Right lobe of liver (tissue), 6 donors: Measurements from ENCODE around the gene LPIN1. TPM values are rescaled to one million over a fixed set of nuclear protein-coding genes. Genes with fewer than 3 reads are reported as not detected.
"Not testable (repeated sequence)": the region's sequence is repeated elsewhere in the genome, so short reads cannot be mapped to it uniquely, and the experiment has no call there.

Experiments used
- ATAC-seq, 4 donors: fragments of 200-7000 bp; cut with Tn5 transposase; one replicate each; pipeline ENCODE4 v1.9.1; 2020; ENCODE audit warnings: mild to moderate bottlenecking in 4 of 4, moderate library complexity in 4 of 4
- DNase-seq, 3 donors: peaks; one replicate each; pipeline ENCODE4 v3.0.0-alpha.2; 2020
- H3K27ac ChIP-seq, 3 donors: fragments of 200-600 bp; one replicate each; pipeline ENCODE4 v1.8.0; 2022
- H3K27me3 ChIP-seq, 2 donors: fragments of 200-600 bp; one replicate each; pipeline ENCODE4 v1.8.0; 2022
- H3K36me3 ChIP-seq, 4 donors: fragments of 200-600 bp; sonication (generic) in 1 of 4; one replicate each; pipeline versions ENCODE4 v1.5.1 to v1.8.0; 2017 to 2022; ENCODE audit warnings: control low read depth in 1 of 4
- H3K4me1 ChIP-seq, 4 donors: fragments of 200-600 bp; sonication (generic) in 1 of 4; one replicate each; pipeline versions ENCODE4 v1.5.1 to v1.8.0; 2017 to 2022; ENCODE audit warnings: control low read depth in 1 of 4
- H3K4me3 ChIP-seq, 3 donors: fragments of 200-600 bp; one replicate each; pipeline ENCODE4 v1.8.0; 2022
- H3K9me3 ChIP-seq, 4 donors: fragments of 200-600 bp; sonication (generic) in 1 of 4; one replicate each; pipeline versions ENCODE4 v1.5.1 to v1.8.0; 2017 to 2022; ENCODE audit warnings: control low read depth in 1 of 4
- POLR2A ChIP-seq: fragments of 450-650 bp; IDR thresholded peaks from one replicate; pipeline ENCODE4 v1.6.1; 2017; ENCODE audit warnings: antibody characterized with exemption, mild to moderate bottlenecking
- WGBS: methylation state at CpG from one replicate; pipeline ENCODE4 v1.1.6; 2018; ENCODE audit warnings: low coverage, low lambda C conversion rate; ENCODE audit not compliant: insufficient coverage; ENCODE audit errors: missing lambda C conversion rate; 5-methylcytosine and 5-hydroxymethylcytosine counted together
- intact Hi-C, 2 donors: fragments of 100-400 bp; cut with DNase I; formaldehyde crosslinking; loops; one replicate each; pipeline versions ENCODE4 v1.11.2 to v1.14.1; 2022
- total RNA-seq, 6 experiments: library from RNA; depleted of rRNA in 2 of 6; stranded (reverse); fragments of >200 nt in 2 of 6; fragmentation: NEBNext Ultra II Directional in 3 of 6; extraction: Animal tissue kit (Norgen Biotek cat#: 25700) in 3 of 6; gene quantifications; one replicate each; pipeline versions ENCODE4 v1.1.0 to v1.2.4, GENCODE V29; 2016 to 2023
- TF ChIP-seq, protein P1 (sequence below), 4 donors: fragments of 200-600 bp in 3 of 4; fragments of 450-650 bp in 1 of 4; IDR thresholded peaks; one replicate each; pipeline versions ENCODE4 v1.5.1 to v1.8.0; 2016 to 2022; ENCODE audit warnings: antibody characterized with exemption in 4 of 4, mild to moderate bottlenecking in 2 of 4
- donor health status: DM: no; HTN: yes; CAD: no.
- donor health status: DM: no; HTN: no; CAD: no.
- donor health status: DM: no; HTN: no; CAD: no.
- donor health status: DM: no; HTN: yes; CAD: no.
- donor health status: DM: no; HTN: yes; CAD: no.

Gene LPIN1
- total RNA-seq, 6 experiments from 2014 or later, result 17.3 to 58.7 (median 29.1) TPM

DNA sequence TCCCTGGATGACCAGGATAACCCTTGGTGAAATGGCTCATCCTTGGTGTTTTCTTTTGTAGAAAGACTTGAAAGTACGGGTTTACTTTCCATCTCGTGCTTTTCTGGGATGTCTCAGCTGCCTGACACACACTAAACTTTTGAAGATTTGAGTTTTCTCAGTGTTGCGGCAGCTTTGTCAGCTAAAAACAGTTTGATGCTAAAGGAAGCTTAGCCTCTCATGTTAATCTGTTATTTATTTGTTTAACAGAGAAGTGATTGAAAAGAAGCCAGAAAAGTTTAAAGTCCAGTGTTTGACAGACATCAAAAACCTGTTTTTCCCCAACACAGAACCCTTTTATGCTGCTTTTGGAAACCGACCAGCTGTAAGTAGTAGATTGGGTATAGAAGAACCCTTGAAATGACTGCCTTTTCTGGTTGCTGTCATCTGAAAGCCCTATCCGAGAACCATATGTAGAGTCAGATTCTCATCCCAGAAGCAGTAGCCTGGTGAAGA is 72.8 kb downstream of the LPIN1 start:
- WGBS, result 27% methylated on average over 4 of the region's 5 CpGs
- ATAC-seq, result peak in 2 of 4 donors; percentile 26 to 49
- H3K27ac ChIP-seq, result no peak overlapping the region
- H3K9me3 ChIP-seq, result no peaks in the 10 kb centered on the region
- H3K27me3 ChIP-seq, result no peaks in the 10 kb centered on the region
- no peaks in the 10 kb centered on the region for H3K4me1 ChIP-seq
- H3K4me3 ChIP-seq, result no peak overlapping the region
- intact Hi-C loops, result no loop called here
- peaks cover 0 to 63% (median 19%) of the 10 kb centered on the region in 4 donors for H3K36me3 ChIP-seq
- no peak for DNase-seq
- TF ChIP-seq, protein P1, sequence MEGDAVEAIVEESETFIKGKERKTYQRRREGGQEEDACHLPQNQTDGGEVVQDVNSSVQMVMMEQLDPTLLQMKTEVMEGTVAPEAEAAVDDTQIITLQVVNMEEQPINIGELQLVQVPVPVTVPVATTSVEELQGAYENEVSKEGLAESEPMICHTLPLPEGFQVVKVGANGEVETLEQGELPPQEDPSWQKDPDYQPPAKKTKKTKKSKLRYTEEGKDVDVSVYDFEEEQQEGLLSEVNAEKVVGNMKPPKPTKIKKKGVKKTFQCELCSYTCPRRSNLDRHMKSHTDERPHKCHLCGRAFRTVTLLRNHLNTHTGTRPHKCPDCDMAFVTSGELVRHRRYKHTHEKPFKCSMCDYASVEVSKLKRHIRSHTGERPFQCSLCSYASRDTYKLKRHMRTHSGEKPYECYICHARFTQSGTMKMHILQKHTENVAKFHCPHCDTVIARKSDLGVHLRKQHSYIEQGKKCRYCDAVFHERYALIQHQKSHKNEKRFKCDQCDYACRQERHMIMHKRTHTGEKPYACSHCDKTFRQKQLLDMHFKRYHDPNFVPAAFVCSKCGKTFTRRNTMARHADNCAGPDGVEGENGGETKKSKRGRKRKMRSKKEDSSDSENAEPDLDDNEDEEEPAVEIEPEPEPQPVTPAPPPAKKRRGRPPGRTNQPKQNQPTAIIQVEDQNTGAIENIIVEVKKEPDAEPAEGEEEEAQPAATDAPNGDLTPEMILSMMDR (IDR thresholded peaks at IDR 0.05), result no peak
- no peak for TF ChIP-seq POLR2A

DNA sequence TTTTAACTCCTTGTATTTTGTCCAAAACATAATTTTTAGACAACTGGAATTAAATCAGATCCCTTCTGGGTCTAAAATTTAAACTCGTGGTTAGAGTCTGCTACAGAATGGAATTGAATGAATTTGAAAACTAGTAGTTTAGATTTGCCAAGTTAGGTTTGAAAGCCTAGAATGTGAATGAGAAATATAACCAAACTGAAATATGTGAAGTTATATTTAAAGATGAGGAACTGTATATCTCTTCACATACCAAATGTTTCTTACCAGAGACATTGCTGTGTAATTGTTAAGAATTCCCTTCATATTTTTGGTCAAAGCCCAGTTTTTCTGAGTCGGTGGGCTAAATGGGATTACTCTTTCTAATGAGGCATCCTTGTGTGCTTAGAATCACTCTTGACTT is 74.2 kb downstream of the LPIN1 start:
- no peak overlapping the region for H3K27ac ChIP-seq
- TF ChIP-seq, protein P1 (IDR thresholded peaks at IDR 0.05), result no peak
- TF ChIP-seq POLR2A, result no peak
- peaks cover 0 to 66% (median 23%) of the 10 kb centered on the region in 4 donors for H3K36me3 ChIP-seq
- H3K27me3 ChIP-seq, result no peaks in the 10 kb centered on the region
- no peaks in the 10 kb centered on the region for H3K4me1 ChIP-seq
- intact Hi-C loops, result no loop called here
- DNase-seq (no peak), ATAC-seq (no peak)
- WGBS, result 85% methylated on average over 2 of the region's 2 CpGs
- H3K4me3 ChIP-seq, result no peak overlapping the region
- no peaks in the 10 kb centered on the region for H3K9me3 ChIP-seq

DNA sequence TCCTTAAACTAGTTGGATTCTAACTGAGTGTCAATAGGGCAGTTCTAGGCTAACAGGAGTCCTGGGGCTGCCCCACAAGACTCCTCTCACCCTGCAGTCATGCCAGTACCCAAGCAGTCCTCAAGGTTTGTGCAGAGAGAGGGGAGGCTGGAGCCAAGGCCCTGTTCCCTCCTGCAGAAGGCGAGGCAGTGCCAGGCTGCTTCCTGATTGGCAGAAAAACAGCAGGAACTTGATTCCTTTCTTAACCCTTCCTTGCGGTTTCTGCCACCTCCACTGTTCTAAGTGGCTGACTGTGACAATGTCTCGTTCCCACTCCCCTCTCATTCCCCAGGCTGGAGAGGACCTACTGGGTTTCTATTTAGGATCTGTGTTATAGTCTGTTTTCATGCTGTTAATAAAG is 75.3 kb downstream of the LPIN1 start:
- TF ChIP-seq, protein P1 (IDR thresholded peaks at IDR 0.05), result no peak
- TF ChIP-seq POLR2A, result no peak
- intact Hi-C loops, result no loop called here
- no peak overlapping the region for H3K4me3 ChIP-seq
- peaks cover 0 to 64% (median 22%) of the 10 kb centered on the region in 4 donors for H3K36me3 ChIP-seq
- WGBS, result 89% methylated on average over 2 of the region's 3 CpGs
- no peaks in the 10 kb centered on the region for H3K4me1 ChIP-seq
- no peak overlapping the region for H3K27ac ChIP-seq
- no peaks in the 10 kb centered on the region for H3K27me3 ChIP-seq
- no peak for ATAC-seq
- no peak for DNase-seq
- no peaks in the 10 kb centered on the region for H3K9me3 ChIP-seq

DNA sequence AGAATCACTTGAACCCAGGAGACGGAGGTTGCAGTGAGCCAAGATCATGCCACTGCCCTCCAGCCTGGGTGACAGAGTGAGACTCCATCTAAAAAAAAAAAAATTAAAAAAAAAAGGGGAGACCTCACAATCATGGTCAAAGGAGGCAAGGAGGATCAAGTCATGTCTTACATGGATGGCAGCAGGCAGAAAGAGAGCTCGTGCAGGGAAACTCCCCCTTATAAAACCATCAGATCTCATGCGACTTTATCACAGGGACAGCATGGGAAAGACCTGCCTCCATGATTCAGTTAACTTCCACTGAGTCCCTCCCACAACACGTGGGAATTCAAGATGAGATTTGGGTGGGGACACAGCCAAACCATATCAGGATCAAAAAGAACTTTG is 75.9 kb downstream of the LPIN1 start:
- ATAC-seq, H3K27me3 ChIP-seq, intact Hi-C loops, H3K9me3 ChIP-seq, H3K27ac ChIP-seq, H3K4me3 ChIP-seq, DNase-seq, H3K4me1 ChIP-seq: not testable (repeated sequence)
- WGBS, result 93% methylated on average over 4 of the region's 4 CpGs
- H3K36me3 ChIP-seq, result peaks cover 0 to 60% (median 22%) of the 10 kb centered on the region in 4 donors

DNA sequence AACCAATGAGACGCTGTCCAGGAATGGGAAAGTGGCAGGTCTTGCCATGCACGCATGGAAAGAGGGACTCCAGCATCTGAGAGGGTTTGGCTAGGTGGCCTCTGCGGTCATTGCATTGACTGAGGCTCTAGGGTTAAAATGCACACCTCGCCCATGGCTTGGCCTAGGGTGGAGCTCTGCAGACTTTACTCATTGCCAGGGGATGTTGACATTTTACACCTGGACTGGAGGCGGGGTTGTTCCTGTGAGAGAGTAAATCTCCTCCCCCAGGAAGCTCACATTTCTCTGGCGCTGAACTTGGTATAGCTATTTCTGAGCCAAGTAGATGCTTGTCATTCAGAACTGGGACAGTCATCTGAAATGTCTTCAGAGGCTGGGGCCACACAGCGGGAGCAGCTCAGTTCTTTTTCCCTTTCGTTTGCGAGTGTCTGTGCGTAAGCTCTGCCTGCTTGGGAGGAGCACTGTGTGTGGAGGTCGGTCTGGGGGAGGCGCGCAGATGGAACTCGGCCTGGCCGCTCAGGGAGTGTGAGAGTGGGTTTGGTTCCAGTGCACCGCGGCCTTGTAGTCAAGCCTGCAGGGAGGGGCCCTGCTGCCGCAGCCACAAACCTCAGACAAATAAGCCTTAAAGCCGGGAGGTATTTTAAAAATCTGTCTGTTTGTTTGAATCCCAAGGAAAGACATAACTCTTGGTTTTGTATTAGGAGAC is 76.5 kb downstream of the LPIN1 start:
- ATAC-seq (peak in 3 of 4 donors; percentile 45 to 75 (median 54)), DNase-seq (no peak)
- no peak overlapping the region for H3K4me3 ChIP-seq
- H3K4me1 ChIP-seq, result no peaks in the 10 kb centered on the region
- peaks cover 0 to 60% (median 22%) of the 10 kb centered on the region in 4 donors for H3K36me3 ChIP-seq
- WGBS, result 75% methylated on average over 7 of the region's 19 CpGs
- H3K27ac ChIP-seq, result no peak overlapping the region
- TF ChIP-seq, protein P1 (IDR thresholded peaks at IDR 0.05), result no peak
- TF ChIP-seq POLR2A, result no peak
- intact Hi-C loops, result no loop called here
- H3K27me3 ChIP-seq, result no peaks in the 10 kb centered on the region
- no peaks in the 10 kb centered on the region for H3K9me3 ChIP-seq
